HK-2 (cell line): Measurements from ENCODE around the gene ELP4.

Experiments
- DNase-seq: peaks from one replicate; pipeline ENCODE4 v3.0.0-alpha.2; 2018; ENCODE audit not compliant: unreplicated experiment

ELP4 gene

DNA sequence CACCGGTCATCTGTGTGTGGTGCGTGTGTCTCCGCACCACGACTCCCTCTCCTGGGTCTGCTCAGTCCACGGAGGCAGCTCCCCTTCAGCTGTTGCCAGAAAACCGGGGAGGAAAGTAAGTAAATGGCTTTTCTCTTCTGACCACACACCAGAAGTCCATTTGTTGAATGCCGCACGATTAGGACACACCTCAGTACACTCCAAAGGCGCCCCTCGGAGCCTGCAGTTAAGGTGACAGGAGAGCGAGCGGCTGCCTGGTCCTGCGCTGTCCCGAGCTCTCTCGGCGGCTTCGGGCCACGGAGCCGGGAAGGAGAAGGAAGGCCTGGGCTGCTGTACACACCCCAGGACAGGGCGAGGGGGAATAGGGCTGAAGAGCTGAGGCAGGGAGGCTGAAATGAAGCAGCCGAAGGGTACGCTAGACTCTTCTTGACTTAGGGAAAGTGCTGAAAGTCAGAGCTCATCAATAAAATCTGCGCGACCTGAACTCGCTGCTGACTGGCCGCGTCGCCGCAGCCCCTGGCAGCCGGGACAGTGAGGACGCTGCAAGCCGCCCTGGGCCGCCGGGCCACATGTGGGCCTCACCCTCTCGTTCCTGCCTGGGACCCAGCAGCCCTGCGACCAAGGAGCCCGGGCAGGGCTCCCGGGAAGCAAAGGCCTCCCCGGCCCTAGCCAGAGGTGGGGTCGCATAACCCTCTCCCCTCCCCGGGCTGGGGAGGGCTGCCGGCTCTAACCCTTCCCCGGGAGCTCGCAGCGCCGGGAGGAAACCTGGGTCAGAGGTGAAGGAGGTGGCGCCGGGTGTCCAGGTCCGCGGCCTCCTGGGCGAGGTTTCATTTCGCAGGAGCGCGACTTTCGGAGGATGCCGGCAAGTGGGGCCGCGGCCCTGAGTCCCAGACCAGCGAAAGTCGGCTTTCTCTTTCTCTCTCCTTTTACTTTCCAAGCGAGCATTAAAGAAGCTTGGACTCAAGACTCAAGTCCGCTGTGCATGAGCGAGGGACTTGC is 303.1 kb downstream of the ELP4 start:
- DNase-seq: peak; percentile 54

DNA sequence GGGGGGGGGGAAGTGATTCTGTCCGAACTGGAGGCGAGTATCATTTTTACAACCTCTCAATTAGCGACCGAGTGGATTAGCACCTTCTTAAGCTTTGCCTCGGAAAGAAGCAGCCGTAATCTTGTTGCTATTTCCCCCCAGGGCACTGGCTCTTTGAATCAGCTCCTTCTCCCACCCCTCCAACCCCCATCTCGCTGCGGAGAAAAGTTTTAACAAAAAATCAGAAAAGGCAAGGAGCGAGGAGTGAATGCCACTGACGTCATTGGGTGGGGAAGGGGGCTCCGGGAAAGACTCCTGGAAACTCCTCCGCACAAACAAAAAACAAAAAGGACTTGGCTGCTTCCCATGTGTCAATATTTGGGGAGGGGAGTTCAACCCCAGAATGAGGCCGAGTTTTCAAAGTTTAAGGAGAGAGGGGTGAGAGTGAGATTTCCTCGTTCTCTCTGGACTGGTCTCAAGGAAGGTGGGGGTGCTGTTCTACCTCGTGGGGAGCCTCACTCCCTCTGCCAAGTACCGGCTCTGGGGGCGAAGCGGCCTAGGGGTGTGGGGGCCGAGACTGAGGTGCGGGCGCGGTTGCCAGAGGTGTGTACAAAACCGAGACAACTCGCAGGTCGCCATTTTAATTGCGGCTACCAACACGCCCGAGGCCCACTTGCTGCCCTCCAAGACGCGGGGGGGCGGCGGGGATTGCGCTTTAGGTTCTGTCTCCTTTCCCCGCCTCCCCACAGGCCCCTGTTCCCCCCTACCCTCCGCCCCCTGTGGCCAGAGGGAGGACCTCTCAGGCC is 304.0 kb downstream of the ELP4 start:
- peak; percentile 30 for DNase-seq

GRCh38 chr11:31814176-31814868 is 304.8 kb downstream of the ELP4 start:
- DNase-seq: peak; percentile 47

DNA sequence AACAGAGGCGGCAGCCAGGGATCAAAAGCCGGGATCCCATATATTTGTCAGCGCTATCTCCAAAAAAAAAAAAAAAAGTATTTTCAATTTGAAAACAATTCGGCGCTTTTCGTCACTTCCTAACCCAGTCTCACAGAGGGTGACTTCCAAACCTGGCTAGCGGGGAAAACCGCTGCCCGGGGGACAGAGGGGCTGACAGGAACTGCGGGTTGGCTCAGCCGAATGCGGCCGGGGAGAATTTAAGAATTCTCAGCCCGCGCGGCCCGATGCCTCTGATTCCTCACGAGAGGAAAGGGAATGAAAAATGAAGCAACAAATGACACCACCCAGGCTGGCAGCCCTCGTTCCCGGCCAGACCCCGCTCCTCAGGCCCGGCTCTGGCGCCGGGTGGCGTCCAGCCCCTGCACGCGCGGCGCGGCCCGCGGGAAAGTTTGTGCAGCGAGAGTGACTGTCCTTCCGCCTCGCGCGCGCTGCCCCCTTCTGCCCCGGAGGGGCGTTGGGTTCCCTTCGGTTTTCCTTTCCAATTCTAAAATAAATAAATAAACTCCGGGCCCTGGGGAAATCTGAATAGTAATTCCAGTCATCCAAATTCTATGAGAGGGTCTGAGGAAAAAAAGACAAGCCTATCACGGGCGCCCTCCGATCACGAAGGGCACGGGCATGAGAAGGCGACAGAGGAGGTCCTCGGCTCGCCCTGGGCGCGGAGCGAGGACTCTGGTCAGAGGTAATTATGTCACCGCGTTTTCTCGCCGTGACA is 306.3 kb downstream of the ELP4 start:
- DNase-seq: peak; percentile 25

DNA sequence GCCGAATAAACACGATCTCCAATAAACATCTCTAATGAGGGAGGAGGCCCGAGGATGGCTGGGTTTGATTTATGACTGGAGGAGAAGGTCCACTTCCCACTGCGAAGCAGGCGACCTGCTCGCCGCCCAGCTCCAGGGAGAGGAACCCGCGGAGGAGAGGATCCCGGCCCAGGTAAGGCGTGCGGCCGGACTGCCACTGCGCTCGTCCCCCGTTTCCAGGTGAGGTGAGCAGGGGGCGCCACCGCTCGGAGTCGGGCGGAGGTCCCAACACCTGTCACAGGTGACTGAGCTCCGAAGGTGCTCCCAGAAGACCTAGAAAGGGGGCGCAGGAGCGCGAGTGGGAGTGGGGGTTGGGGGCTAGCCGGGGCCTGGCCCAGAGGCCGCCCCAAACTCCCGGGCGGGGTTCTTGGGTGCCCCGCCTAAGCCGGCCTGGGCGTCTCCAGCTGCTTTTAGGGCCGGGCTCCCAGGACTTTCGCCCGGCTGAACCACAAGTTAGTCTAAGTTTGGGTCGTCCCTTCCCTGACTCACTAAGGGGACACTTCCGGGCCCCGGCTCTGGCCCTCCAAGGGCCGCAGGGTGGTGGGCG is 307.0 kb downstream of the ELP4 start:
- peak; percentile 16 for DNase-seq

DNA sequence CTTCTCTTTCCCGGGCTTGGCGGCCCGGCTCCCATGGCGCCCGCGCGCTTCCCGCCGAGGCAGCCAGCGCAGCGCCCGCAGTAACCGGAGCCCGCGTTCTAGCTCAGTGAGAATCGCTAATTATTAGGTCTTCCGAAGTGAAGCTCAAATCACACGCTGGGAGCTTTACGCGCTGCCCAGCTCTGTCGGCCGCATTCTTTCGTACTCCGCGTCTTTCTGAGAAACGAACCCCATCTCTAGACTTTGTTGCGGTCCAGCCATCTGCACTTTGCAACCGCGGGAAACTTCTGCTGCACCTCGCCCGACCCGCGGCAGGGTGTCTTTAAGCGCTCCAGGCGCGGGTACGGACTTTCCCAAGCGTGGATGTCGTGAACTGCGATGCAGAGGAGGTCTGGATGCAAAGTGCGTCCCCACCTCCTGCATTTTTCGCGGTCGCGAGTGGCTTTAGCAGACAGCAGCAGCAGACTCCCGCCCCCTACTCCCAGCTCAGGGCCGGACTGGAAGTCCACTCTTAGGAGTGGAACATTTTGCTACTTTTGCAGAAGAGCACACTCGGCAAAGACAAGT is 307.6 kb downstream of the ELP4 start:
- DNase-seq: peak; percentile 28

DNA sequence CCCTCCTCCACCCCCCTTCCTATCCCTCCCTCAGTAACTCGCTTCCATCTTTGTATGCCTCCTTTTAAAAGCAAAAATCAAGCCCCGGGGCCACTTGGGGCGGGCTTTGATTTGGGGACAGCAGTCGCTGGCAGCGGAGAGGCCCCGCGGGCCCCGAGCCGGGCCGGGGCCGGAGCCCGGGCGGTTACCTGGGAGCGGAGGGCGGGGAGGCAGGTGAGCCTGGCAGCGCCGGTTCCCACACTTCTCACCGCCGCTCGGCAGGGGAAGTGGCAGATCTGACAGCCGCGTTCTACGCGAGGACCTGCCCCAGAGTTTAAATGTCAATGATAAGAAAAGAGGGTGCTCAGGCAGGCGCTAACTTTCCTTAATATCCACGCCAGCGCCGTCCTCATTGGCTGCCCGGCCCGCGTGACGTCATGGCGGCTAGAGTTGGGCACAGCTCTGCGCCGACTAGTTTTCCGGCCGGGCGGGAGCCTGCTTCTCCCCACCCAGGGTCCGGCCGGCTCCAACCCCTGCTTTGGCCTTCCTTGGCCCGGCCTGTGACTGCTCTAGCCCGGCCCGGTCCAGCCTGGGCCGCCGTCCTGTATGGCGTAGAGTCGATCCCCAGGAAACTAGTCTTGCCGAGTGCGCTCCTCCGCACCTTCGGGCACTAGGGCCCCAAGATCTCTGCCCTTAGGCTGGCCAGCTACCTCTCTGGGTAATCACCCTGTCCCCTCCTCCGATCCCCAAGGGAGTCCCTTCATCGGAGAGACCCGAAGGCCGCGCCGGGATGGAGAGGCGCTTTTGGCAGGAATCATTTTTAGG is 308.3 kb downstream of the ELP4 start:
- DNase-seq: peak; percentile 4

GRCh38 chr11:31818425-31818755 is 308.8 kb downstream of the ELP4 start:
- DNase-seq: no peak

- DNase-seq: no peak
These were observed 309.3 kb downstream of the ELP4 start for GRCh38 chr11:31818874-31819331.

- DNase-seq: no peak
These were observed 310.3 kb downstream of the ELP4 start for GRCh38 chr11:31819621-31820437.

DNA sequence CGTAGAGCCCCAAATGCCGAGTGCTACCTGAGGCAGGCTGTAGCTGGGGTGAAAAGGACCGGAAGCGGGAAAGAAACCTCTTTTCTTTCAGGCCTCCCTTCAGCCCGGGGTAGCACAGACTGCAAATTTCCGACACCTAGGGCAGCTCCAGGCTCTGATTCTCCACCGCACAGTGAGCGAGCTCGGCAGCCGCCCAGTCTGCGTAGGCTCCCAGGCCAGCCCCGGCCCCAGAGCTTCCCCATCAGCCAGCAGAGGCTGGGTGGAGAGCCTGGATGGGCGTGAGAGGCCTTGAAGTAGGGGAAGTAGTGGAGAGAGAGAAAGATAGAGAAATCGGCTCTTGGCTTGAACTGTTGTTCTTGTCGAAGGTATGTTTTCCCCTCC is 310.9 kb downstream of the ELP4 start:
- no peak for DNase-seq

DNA sequence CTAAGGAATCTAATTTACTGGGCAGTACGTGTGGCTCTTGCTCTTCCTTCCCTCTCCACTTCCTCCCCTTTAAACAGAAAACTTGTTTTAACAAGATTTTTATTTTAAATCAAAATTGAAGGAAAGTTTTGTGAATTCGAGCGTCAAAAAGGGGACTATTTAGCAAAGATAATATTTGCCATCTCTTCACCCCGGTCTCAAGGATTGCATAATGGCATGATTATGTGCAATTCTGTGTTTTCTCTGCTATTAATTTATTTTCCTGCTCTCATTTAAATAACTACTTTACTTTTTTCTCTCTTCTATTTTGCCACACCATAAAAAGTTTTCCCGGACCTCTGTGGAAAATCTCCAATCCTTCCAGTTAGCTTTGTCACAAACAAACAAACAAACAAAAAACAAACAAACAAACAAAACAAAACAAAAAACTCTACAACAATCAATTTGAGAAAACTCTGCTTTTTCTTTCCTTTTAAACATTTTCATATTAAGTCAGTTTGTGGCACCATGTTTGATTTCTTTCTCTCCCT is 311.7 kb downstream of the ELP4 start:
- no peak for DNase-seq

- no peak for DNase-seq
These were observed 312.2 kb downstream of the ELP4 start for GRCh38 chr11:31821766-31822165.

DNA sequence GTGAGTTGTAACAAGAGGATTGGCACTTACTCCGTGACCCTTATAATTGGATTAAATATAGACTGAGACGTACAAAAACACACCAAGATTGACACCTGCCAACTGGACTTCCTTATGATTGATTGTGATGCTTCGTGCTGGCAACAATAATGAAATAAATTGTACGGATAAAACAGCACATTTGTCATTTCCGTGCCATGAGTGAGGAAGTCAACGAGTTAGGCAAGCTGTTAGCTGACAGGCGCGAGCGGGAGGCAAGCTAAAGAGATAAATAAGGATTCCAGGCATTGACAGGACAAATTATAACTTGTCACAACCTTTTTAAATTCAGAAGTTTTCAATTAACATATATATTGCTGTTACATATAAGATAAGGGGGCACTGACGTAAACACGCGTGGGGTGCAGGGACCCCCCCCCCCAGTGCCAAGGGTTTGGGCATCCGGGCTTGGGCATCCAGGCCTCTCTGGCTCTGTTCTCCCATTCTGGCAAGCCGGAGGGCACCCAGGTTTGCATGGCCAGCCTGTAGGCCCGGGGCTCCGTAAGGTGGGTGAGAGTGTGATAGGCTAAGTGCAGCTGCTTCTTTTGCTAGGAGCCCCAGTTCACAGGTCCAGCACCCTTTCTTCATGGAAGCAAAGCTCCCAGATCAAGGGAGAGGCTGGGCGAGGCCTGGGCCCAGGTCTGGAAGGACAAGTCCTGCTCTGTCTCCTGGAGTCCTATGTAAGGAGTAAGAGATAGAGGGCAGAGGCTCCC is 312.8 kb downstream of the ELP4 start:
- no peak for DNase-seq

- DNase-seq: no peak
These were observed 313.5 kb downstream of the ELP4 start for GRCh38 chr11:31822927-31823643.

DNA sequence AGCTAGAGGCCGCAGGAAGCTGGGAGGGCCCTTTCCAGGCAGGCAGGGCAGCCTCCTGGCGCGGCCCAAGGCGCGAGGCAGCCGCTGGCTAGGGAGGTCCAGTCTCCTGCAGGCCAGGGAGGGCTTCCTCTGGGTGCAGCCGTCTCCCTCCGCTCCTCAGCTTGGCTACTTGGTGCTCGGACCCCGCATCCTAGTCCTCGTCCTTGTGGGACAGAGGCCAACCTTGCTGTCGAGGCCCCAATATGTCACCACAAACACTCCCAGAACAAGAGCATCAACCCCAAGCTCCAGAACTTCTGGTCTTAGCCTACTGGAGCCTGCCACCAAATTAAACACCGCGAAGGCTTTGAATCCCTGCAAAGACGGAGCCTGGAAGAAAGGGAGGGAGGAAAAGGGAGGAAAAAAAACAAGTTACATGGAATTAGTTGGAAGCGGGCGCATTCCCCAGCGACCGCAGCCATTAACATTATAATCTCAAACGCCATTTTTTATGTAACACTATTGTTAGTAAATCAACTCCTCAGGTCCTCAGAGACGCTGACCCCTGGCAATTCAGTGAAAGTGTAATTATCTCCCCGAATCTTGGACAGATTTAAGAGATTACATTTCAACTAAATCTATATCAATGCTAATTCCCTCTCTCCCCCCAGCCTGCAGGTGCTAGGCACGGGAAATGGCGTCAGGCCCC is 314.2 kb downstream of the ELP4 start:
- DNase-seq: no peak
